ENCODE data around the gene KLF13.

DNA sequence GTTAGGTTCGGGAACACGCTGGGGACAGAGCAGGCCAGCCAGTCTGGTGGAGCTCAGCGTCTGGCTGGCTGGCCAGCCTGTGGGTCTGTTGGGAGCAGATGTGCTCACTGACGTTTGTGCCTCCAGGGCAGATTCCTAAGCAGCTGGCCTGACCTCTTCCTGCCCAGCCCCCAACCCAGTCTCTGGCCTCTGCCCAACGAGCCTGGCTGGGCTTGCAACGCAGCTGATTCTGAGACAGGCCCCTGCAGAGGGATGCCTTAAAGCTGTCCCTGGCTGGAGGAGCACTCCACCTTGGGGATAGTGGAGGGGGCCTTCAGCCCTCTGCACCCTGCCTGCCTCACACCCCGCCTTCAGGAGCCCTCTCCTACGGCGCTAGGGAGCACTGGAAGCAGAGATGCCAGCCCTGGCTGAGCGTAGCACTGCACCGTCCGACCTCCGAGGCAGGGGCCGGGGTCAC is 46.0 kb downstream of the KLF13 start:
- TF ChIP-seq ZNF114 (CRISPR knock-in tag; IDR thresholded peaks at IDR 0.05) (no peak), EZH2phosphoT487 (IDR thresholded peaks at IDR 0.05; ENCODE audit: unreplicated experiment) (no peak), EZH2 (IDR thresholded peaks at IDR 0.05; ENCODE audit: low read depth, unreplicated experiment) (no peak), POLR2AphosphoS5 (IDR thresholded peaks at IDR 0.05; ENCODE audit: low read depth) (no peak), CREB1 (CRISPR knock-in tag; IDR thresholded peaks at IDR 0.05; ENCODE audit: low read depth) (no peak), NANOG (IDR thresholded peaks at IDR 0.05; ENCODE audit: borderline replicate concordance) (no peak), JUNB (IDR thresholded peaks at IDR 0.05; ENCODE audit: unreplicated experiment) (no peak)
- TF ChIP-seq, protein P1, sequence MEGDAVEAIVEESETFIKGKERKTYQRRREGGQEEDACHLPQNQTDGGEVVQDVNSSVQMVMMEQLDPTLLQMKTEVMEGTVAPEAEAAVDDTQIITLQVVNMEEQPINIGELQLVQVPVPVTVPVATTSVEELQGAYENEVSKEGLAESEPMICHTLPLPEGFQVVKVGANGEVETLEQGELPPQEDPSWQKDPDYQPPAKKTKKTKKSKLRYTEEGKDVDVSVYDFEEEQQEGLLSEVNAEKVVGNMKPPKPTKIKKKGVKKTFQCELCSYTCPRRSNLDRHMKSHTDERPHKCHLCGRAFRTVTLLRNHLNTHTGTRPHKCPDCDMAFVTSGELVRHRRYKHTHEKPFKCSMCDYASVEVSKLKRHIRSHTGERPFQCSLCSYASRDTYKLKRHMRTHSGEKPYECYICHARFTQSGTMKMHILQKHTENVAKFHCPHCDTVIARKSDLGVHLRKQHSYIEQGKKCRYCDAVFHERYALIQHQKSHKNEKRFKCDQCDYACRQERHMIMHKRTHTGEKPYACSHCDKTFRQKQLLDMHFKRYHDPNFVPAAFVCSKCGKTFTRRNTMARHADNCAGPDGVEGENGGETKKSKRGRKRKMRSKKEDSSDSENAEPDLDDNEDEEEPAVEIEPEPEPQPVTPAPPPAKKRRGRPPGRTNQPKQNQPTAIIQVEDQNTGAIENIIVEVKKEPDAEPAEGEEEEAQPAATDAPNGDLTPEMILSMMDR (conservative IDR thresholded peaks at IDR 0.05; ENCODE audit: low read depth in 2 of 2): no peak
- TF ChIP-seq, protein P2, sequence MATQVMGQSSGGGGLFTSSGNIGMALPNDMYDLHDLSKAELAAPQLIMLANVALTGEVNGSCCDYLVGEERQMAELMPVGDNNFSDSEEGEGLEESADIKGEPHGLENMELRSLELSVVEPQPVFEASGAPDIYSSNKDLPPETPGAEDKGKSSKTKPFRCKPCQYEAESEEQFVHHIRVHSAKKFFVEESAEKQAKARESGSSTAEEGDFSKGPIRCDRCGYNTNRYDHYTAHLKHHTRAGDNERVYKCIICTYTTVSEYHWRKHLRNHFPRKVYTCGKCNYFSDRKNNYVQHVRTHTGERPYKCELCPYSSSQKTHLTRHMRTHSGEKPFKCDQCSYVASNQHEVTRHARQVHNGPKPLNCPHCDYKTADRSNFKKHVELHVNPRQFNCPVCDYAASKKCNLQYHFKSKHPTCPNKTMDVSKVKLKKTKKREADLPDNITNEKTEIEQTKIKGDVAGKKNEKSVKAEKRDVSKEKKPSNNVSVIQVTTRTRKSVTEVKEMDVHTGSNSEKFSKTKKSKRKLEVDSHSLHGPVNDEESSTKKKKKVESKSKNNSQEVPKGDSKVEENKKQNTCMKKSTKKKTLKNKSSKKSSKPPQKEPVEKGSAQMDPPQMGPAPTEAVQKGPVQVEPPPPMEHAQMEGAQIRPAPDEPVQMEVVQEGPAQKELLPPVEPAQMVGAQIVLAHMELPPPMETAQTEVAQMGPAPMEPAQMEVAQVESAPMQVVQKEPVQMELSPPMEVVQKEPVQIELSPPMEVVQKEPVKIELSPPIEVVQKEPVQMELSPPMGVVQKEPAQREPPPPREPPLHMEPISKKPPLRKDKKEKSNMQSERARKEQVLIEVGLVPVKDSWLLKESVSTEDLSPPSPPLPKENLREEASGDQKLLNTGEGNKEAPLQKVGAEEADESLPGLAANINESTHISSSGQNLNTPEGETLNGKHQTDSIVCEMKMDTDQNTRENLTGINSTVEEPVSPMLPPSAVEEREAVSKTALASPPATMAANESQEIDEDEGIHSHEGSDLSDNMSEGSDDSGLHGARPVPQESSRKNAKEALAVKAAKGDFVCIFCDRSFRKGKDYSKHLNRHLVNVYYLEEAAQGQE (IDR thresholded peaks at IDR 0.05; ENCODE audit: unreplicated experiment): no peak
